ENCODE results near the gene TMEM198.

Gene TMEM198

DNA sequence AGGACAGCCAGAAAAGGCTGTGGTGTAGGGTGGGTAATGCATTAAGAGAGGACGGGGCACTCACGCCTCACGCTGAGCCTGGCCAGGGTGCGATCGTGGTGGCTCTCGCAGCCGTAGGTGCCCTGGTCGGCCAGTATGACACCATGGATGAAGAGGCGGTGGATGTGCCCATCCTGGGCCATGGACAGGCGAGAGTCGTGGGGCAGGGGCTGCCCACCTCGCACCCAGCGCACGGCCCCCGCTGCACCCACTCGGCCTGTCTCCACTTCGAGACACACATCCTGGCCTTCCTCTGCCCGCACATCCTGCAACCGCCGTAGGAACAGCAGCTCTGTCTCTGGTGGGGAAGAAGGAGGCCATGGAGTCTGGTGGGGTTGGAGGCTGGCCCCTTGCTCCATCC, 12.1 kb downstream of the TMEM198 start:
- no peak overlapping the region for H3K27ac ChIP-seq
- TF ChIP-seq, protein P1, sequence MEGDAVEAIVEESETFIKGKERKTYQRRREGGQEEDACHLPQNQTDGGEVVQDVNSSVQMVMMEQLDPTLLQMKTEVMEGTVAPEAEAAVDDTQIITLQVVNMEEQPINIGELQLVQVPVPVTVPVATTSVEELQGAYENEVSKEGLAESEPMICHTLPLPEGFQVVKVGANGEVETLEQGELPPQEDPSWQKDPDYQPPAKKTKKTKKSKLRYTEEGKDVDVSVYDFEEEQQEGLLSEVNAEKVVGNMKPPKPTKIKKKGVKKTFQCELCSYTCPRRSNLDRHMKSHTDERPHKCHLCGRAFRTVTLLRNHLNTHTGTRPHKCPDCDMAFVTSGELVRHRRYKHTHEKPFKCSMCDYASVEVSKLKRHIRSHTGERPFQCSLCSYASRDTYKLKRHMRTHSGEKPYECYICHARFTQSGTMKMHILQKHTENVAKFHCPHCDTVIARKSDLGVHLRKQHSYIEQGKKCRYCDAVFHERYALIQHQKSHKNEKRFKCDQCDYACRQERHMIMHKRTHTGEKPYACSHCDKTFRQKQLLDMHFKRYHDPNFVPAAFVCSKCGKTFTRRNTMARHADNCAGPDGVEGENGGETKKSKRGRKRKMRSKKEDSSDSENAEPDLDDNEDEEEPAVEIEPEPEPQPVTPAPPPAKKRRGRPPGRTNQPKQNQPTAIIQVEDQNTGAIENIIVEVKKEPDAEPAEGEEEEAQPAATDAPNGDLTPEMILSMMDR (IDR thresholded peaks at IDR 0.05): no peak
- TF ChIP-seq ZFX (IDR thresholded peaks at IDR 0.05; ENCODE audit: borderline replicate concordance): no peak

DNA sequence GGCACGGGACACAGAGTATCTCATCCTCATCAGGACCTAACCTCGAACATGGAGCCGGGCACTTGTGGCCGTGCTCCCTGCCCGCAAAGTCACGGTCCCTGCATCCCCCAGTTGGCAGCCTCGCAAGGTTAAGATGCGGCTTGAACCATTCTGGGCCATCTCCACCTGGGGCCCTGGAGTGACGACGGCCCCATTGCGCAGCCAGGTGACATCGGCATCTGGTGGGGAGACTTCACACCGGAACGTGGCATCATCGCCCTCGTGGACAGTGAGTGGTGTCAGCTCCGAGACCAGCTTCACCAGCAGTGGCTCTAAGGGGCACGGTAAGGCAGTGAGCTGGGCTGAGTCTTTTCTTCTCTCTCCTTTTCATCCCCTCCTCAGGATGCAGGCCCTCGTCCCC, 12.6 kb downstream of the TMEM198 start:
- no peak overlapping the region for H3K27ac ChIP-seq
- no peak for TF ChIP-seq ZFX (IDR thresholded peaks at IDR 0.05; ENCODE audit: borderline replicate concordance)
- TF ChIP-seq, protein P1 (IDR thresholded peaks at IDR 0.05): no peak

DNA sequence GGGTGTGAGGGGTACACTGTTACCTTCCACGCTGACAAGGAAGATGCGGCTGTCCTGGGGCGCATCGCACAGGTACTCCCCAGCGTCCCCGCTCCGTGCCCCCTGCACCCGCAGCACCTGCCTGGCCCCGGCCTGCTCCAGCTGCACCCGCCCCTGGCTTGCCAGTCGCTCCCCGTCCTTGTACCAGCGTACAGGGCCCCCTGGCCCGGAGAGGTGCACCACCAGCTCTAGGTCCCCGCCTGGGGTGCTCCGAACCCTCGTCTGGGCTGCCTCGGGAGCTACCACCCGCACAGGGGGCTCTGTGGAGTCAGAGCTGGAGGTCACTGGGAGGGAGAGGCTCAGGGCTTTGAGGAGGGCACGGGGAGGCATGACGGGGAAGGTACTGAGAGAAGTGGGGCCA, 13.5 kb downstream of the TMEM198 start:
- TF ChIP-seq, protein P1 (IDR thresholded peaks at IDR 0.05): no peak
- TF ChIP-seq ZFX (IDR thresholded peaks at IDR 0.05; ENCODE audit: borderline replicate concordance): no peak
- no peak overlapping the region for H3K27ac ChIP-seq

DNA sequence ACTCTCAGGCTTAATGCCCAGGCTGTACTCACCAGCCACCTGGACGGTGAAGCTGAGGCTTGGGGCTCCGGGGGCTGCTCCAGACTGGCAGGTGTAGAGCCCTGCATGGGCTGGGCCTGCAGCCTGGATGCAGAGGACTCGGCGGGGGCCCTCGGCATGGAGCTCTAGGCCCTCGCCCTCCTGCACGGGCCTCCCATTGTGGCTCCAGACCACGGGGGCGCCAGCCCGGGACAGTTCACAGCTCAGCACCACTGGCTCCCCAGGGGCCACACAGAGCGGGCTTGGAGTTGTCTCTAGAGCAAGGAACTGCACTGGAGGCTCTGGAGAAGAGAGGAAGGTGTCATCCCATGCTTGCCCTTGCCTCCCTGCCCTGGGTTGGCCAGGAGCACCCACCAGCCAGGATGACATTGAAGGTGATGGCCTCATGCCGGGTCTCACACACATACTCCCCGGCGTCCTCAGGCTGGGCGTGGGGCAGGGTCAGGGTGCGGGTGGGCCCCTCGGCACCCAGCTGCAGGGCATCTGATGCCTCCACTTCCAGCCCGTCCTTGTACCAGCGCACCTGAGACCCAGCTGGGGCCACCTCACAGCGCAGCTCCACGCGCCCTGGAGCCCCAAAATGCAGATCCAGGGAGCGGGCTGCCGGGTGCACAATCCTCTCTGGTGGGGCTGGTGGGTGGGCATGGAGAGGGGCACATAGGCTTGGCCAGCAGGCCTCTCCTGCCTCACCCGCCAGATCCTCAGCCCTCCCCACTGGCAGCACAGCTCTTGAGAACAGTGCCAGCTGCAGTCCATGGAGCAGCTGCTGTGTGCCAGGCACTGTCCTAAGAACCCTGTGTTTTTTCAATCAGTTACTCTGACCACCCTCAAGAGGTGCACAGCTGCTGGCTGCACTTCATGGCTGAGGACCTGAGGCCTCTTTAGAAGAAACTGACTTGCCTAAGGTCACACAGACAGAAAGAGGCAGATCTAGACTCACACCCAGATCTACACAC, 14.3 kb downstream of the TMEM198 start:
- TF ChIP-seq, protein P1 (IDR thresholded peaks at IDR 0.05): no peak
- TF ChIP-seq ZFX (IDR thresholded peaks at IDR 0.05; ENCODE audit: borderline replicate concordance): no peak
- H3K27ac ChIP-seq: no peak overlapping the region

- H3K27ac ChIP-seq: no peak overlapping the region
- TF ChIP-seq ZFX (IDR thresholded peaks at IDR 0.05; ENCODE audit: borderline replicate concordance): no peak
- TF ChIP-seq, protein P1 (IDR thresholded peaks at IDR 0.05): no peak
Observed at GRCh38 chr2:219559156-219559915, 15.5 kb downstream of the TMEM198 start.

DNA sequence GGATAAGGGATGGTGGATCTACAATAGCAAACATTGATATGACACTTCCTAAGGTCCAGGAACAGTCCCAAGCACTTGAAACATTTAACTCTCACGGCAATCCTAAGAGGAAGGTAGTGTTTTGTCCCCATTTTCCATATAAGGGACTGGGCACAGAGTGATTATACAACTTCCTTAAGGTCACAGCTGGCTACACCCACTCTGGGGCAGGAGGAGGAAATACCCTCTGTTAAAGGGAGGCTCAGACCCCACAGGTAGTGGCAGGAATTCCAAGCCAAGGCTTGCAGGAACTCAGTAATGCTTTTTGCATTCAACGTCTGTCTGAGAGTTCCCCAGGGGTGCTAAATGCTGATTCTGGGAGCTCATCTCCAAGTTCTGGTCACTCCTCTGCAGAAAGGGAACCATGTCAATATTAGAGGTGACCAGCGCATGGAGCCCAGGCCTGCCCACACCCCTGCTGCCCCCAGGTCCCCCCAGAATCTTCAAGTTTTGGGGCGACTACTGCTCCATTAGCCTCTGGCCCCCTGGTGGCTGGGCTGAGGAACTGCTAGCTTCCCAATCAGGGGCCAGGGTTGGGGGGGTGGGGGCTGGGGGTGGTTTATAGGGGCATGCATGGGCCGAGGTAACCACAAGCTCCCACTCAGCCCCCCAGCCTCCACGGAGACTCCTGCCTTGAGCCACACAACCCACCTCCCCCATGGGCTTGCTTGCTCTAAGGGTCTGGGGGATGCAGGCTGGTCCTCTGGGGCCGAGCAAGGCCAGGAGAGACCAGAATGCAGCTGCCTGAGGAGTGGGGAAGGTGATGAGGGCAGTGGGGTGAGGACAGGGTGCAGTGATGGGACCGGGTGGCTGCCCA, 16.4 kb downstream of the TMEM198 start:
- TF ChIP-seq, protein P1 (IDR thresholded peaks at IDR 0.05): peak; percentile 89
- TF ChIP-seq ZFX (IDR thresholded peaks at IDR 0.05; ENCODE audit: borderline replicate concordance): no peak
- no peak overlapping the region for H3K27ac ChIP-seq
